ENCODE measurements around the gene TCF12.

DNA sequence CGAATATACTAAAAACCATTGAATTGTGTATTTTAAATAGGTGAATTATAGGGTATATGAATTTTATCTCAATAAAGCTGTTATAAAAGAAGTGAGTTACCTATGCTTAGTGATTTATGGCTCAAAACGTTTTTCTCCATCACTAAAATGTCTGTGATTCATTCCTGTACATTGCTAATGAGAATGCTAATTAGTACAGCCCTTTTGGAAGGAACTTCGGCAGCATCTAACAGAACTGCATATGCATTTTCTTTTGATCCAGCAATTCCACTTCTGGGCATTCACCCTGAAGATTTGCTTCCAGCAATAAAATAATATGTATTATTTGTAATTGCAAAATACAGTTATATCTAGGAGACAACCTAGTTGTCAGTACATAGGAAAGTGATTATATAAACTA is 53.6 kb downstream of the TCF12 start:
- TF ChIP-seq, protein P1, sequence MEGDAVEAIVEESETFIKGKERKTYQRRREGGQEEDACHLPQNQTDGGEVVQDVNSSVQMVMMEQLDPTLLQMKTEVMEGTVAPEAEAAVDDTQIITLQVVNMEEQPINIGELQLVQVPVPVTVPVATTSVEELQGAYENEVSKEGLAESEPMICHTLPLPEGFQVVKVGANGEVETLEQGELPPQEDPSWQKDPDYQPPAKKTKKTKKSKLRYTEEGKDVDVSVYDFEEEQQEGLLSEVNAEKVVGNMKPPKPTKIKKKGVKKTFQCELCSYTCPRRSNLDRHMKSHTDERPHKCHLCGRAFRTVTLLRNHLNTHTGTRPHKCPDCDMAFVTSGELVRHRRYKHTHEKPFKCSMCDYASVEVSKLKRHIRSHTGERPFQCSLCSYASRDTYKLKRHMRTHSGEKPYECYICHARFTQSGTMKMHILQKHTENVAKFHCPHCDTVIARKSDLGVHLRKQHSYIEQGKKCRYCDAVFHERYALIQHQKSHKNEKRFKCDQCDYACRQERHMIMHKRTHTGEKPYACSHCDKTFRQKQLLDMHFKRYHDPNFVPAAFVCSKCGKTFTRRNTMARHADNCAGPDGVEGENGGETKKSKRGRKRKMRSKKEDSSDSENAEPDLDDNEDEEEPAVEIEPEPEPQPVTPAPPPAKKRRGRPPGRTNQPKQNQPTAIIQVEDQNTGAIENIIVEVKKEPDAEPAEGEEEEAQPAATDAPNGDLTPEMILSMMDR (IDR thresholded peaks at IDR 0.05), result no peak
- no peak for TF ChIP-seq POLR2A (IDR thresholded peaks at IDR 0.05)

All from transverse colon (tissue), 3 donors.